Tibial artery (tissue), 4 donors: ENCODE measurements around the gene NCAPD3.

Experiments used
- DNase-seq, 2 donors: peaks; one replicate each; pipeline ENCODE4 v3.0.0-alpha.2; 2019
- H3K27ac ChIP-seq, 2 donors: fragments of 200-600 bp; sonication (generic) in 1 of 2; 1 replicate in 1 of 2; 2 replicates in 1 of 2; pipeline ENCODE4 v1.5.1; 2018 to 2019; ENCODE audit warnings: mild to moderate bottlenecking in 1 of 2
- H3K27me3 ChIP-seq, 2 donors: fragments of 200-600 bp; sonication (generic) in 1 of 2; one replicate each; pipeline versions ENCODE4 v1.5.1 to v1.6.0; 2016 to 2019
- H3K36me3 ChIP-seq, 3 donors: fragments of 200-600 bp; sonication (generic) in 2 of 3; one replicate each; pipeline ENCODE4 v1.5.1; 2016 to 2019; ENCODE audit warnings: mild to moderate bottlenecking in 2 of 3
- H3K4me1 ChIP-seq, 4 donors: fragments of 200-600 bp; sonication (generic) in 2 of 4; 1 replicate in 3 of 4; 2 replicates in 1 of 4; pipeline ENCODE4 v1.5.1; 2016 to 2019
- H3K4me3 ChIP-seq, 2 donors: fragments of 200-600 bp; sonication (generic) in 1 of 2; 1 replicate in 1 of 2; 2 replicates in 1 of 2; pipeline ENCODE4 v1.5.1; 2018 to 2019; ENCODE audit warnings: mild to moderate bottlenecking in 2 of 2
- H3K9me3 ChIP-seq, 3 donors: fragments of 200-600 bp; sonication (generic) in 1 of 3; one replicate each; pipeline ENCODE4 v1.5.1; 2016 to 2019
- intact Hi-C: fragments of 100-400 bp; cut with DNase I; formaldehyde crosslinking; loops from one replicate; pipeline ENCODE4 v1.15.0; 2023; ENCODE audit warnings: low total_unique reads
- TF ChIP-seq, protein P1 (sequence below), 2 experiments: fragments of 200-600 bp in 1 of 2; fragments of 450-650 bp in 1 of 2; IDR thresholded peaks; one replicate each; pipeline ENCODE4 v1.5.1; 2017 to 2019; ENCODE audit warnings: antibody characterized with exemption in 2 of 2, mild to moderate bottlenecking in 1 of 2, moderate library complexity in 1 of 2

NCAPD3 gene

DNA sequence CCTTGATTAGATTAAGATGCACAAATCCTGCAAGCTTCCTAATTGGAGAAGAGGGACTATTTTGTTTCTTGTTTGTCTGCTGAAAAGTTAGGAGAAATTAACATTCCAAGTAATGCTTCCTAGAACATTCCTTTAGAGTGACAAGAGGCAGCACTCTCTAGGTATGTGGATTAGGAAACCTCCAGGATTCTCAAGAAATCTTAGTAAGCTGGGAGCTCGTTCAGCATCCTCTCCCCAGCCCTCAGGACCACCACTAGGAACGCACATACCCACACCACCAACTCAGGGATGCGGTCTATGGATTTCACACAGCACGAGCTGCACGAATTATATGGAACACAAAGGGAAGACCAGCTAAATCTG is 52.9 kb downstream of the NCAPD3 start:
- H3K4me3 ChIP-seq, result no peak overlapping the region
- intact Hi-C loops, result no loop called here
- DNase-seq, result no peak
- H3K36me3 ChIP-seq, result peaks cover 15 to 61% (median 51%) of the 10 kb centered on the region in 3 donors
- no peaks in the 10 kb centered on the region for H3K27me3 ChIP-seq
- no peaks in the 10 kb centered on the region for H3K4me1 ChIP-seq
- H3K9me3 ChIP-seq, result no peaks in the 10 kb centered on the region
- TF ChIP-seq, protein P1, sequence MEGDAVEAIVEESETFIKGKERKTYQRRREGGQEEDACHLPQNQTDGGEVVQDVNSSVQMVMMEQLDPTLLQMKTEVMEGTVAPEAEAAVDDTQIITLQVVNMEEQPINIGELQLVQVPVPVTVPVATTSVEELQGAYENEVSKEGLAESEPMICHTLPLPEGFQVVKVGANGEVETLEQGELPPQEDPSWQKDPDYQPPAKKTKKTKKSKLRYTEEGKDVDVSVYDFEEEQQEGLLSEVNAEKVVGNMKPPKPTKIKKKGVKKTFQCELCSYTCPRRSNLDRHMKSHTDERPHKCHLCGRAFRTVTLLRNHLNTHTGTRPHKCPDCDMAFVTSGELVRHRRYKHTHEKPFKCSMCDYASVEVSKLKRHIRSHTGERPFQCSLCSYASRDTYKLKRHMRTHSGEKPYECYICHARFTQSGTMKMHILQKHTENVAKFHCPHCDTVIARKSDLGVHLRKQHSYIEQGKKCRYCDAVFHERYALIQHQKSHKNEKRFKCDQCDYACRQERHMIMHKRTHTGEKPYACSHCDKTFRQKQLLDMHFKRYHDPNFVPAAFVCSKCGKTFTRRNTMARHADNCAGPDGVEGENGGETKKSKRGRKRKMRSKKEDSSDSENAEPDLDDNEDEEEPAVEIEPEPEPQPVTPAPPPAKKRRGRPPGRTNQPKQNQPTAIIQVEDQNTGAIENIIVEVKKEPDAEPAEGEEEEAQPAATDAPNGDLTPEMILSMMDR (IDR thresholded peaks at IDR 0.05), result no peak
- no peak overlapping the region for H3K27ac ChIP-seq

DNA sequence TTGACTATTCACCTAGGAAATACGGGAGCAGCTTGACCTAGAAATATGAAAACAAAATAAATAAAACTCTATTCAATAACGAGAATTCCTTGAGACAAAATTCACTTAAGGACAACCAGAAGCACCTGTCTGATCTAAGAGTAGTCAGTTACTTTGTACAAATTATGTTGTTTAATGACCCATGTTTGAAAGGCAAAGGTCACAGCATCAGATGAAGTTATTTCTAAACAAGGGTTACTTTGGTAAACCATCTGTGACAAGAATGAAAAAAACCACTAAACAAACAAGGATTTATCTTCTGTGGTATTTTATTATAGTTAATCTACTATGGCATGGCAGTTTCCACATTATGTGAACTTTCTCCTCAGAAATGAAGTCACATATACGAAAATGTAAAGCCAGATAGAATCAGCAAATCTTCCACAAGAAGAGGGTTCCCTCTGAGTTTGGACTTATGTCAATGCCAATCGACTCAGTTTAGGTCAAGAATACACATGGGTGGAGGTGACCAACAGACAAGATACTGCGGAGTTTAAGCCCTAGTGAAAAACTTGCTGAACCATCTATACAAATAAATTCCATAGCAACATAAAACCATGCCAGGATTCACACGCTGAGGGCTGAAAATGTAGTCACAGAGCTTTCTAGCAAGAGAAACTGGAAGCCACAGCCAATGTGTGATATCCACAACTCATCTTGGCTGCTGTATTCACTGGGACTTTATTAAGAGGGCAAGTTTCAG is 53.4 kb downstream of the NCAPD3 start:
- no peaks in the 10 kb centered on the region for H3K4me1 ChIP-seq
- intact Hi-C loops, result no loop called here
- no peaks in the 10 kb centered on the region for H3K9me3 ChIP-seq
- no peak for DNase-seq
- no peaks in the 10 kb centered on the region for H3K27me3 ChIP-seq
- no peak overlapping the region for H3K27ac ChIP-seq
- no peak overlapping the region for H3K4me3 ChIP-seq
- peaks cover 15 to 59% (median 45%) of the 10 kb centered on the region in 3 donors for H3K36me3 ChIP-seq
- TF ChIP-seq, protein P1 (IDR thresholded peaks at IDR 0.05), result no peak

DNA sequence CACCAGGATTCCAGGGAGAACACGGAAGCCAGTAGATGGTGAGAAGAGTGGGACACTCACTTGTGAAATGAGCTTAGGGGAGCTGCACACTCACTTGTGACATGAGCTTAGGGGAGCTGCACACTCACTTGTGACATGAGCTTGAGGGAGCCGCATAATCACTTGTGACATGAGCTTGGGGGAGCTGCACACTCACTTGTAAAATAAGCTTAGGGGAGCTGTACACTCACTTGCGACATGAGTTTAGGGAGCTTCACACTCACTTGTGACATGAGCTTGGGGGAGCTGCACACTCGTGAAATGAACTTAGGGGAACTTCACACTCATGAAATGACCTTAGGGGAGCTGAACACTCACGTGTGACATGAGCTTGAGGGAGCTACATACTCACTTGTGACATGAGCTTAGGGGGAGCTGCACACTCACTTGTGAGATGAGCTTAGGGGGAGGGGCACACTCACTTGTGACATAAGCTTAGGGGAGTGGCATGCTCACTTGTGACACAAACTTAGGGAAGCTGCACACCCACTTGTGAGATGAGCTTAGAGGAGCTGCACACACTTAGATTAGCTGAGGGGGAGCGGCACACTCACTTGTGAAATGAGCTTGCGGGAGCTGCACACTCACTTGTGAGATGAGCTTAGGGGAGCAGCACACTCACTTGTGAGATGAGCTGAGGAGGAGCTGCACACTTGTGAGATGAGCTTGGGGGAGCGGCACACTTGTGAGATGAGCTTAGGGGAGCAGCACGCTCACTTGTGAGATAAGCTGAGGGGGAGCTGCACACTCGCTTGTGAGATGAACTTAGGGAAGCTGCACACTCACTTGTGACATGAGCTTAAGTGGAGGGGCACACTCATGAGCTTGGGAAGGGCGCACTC is 59.0 kb downstream of the NCAPD3 start:
- no peak for DNase-seq
- TF ChIP-seq, protein P1 (IDR thresholded peaks at IDR 0.05), result no peak

DNA sequence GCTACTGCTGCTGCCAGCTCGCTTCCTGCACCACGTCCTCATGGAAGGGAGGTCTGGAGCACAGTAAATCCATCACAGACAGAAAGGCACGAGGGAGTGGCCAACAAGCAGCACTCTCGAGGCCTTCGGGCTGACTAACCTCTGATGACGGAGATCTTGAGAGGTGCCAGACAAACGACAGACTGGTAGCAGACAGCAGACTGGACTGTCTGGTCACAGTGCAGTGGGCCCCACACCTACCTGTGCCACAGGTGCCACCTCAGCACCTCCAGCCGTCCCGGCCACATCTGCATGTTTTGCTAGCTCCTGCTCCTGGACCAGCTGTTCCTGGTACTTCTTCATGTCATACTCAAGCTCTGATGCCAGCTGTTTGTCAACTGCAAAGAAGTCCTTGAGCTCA is 64.1 kb downstream of the NCAPD3 start:
- no peaks in the 10 kb centered on the region for H3K27me3 ChIP-seq
- DNase-seq, result no peak
- peaks cover 42 to 86% (median 46%) of the 10 kb centered on the region in 3 donors for H3K36me3 ChIP-seq
- no peak overlapping the region for H3K27ac ChIP-seq
- TF ChIP-seq, protein P1 (IDR thresholded peaks at IDR 0.05), result no peak
- intact Hi-C loops, result no loop called here
- H3K9me3 ChIP-seq, result no peaks in the 10 kb centered on the region
- H3K4me3 ChIP-seq, result no peak overlapping the region
- no peaks in the 10 kb centered on the region for H3K4me1 ChIP-seq

More for the DNA sequence above, 59.0 kb downstream of the NCAPD3 start:
- no peaks in the 10 kb centered on the region for H3K4me1 ChIP-seq
- H3K36me3 ChIP-seq, result peaks cover 37 to 70% (median 54%) of the 10 kb centered on the region in 3 donors
- no peak overlapping the region for H3K27ac ChIP-seq
- H3K9me3 ChIP-seq, result no peaks in the 10 kb centered on the region
- no peaks in the 10 kb centered on the region for H3K27me3 ChIP-seq
- no peak overlapping the region for H3K4me3 ChIP-seq
- intact Hi-C loops, result no loop called here

DNA sequence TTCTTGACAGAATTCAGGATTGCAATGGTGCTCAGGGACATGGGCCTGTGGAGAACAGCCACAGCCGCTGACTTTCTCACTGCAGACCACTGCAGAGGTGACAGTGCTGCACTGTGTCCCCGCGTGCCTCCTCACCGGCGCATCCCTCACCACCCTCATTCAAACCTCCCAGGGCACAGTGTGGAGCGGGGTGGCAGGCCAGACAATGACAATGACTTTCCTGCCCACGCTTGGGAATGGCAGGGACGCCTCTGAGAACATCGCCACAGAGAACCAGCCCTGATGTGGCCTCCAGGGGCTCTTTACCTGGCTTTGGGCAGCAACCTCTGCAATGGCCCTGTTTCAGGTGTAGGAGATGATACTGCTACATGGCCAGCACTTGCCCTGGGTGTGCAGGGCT is 65.7 kb downstream of the NCAPD3 start:
- Histone ChIP-seq H3K27ac (no peak overlapping the region), H3K9me3 (no peaks in the 10 kb centered on the region), H3K36me3 (peaks cover 47 to 93% (median 55%) of the 10 kb centered on the region in 3 donors), H3K4me3 (no peak overlapping the region), H3K27me3 (no peaks in the 10 kb centered on the region), H3K4me1 (no peaks in the 10 kb centered on the region)
- intact Hi-C loops, result no loop called here
- TF ChIP-seq, protein P1 (IDR thresholded peaks at IDR 0.05), result no peak
- no peak for DNase-seq
